GM23338 (cell line): ENCODE measurements around the gene ICE1. TPM values are rescaled to one million over a fixed set of nuclear protein-coding genes. Genes with fewer than 3 reads are reported as not detected.

ENCODE experiments used
- ATAC-seq: fragments of 200-7000 bp; cut with Tn5 transposase; 3 replicates; pipeline ENCODE4 v1.9.1; 2020
- DNase-seq: peaks from one replicate; pipeline ENCODE4 v3.0.0-alpha.2; 2015; ENCODE audit warnings: low spot score
- H2AFZ ChIP-seq: fragments of 200-600 bp; sonication (generic); 2 replicates; pipeline ENCODE4 v1.8.0; 2016; ENCODE audit warnings: antibody characterized with exemption, mild to moderate bottlenecking, moderate library complexity
- H3F3A ChIP-seq: fragments of 200-600 bp; sonication (generic); replicated peaks from 2 replicates; pipeline ENCODE4 v1.8.0; 2017; ENCODE audit warnings: antibody characterized with exemption, mixed run types, low read depth
- H3K27ac ChIP-seq: fragments of 200-600 bp; sonication (generic); 2 replicates; pipeline ENCODE4 v1.6.1; 2016; ENCODE audit warnings: low read depth
- H3K27me3 ChIP-seq: fragments of 200-600 bp; sonication (generic); 2 replicates; pipeline ENCODE4 v1.8.0; 2016; ENCODE audit warnings: mild to moderate bottlenecking, mixed run types, moderate library complexity; ENCODE audit not compliant: insufficient read depth
- H3K36me3 ChIP-seq: fragments of 200-600 bp; sonication (generic); 2 replicates; pipeline ENCODE4 v1.8.0; 2016; ENCODE audit warnings: mild to moderate bottlenecking; ENCODE audit not compliant: insufficient read depth
- H3K4me1 ChIP-seq: fragments of 200-600 bp; sonication (generic); 2 replicates; pipeline ENCODE4 v1.8.0; 2016; ENCODE audit warnings: mild to moderate bottlenecking, moderate library complexity; ENCODE audit not compliant: insufficient read depth
- H3K4me2 ChIP-seq: fragments of 200-600 bp; sonication (generic); 2 replicates; pipeline ENCODE4 v1.7.1; 2017; ENCODE audit warnings: mixed run types
- H3K4me3 ChIP-seq: fragments of 200-600 bp; sonication (generic); 2 replicates; pipeline ENCODE4 v1.6.1; 2016; ENCODE audit warnings: mixed run types
- H3K79me2 ChIP-seq: fragments of 200-600 bp; sonication (generic); replicated peaks from 2 replicates; pipeline ENCODE4 v1.8.0; 2017; ENCODE audit warnings: mild to moderate bottlenecking; ENCODE audit not compliant: insufficient read depth
- H3K9me2 ChIP-seq: fragments of 200-600 bp; sonication (generic); 2 replicates; pipeline ENCODE4 v1.8.0; 2017; ENCODE audit not compliant: insufficient read depth
- H4K20me1 ChIP-seq: fragments of 200-600 bp; sonication (generic); replicated peaks from 2 replicates; pipeline ENCODE4 v1.8.0; 2017; ENCODE audit warnings: mild to moderate bottlenecking; ENCODE audit not compliant: insufficient read depth
- H3K27ac Mint-ChIP-seq: 2 replicates; pipeline ENCODE4 v1.8.0; 2020; ENCODE audit warnings: inconsistent platforms, mild to moderate bottlenecking, moderate library complexity, mixed read lengths
- H3K27me3 Mint-ChIP-seq: 3 replicates; pipeline ENCODE4 v1.8.0; 2022; ENCODE audit warnings: low read depth, mild to moderate bottlenecking, moderate library complexity, mixed read lengths, inconsistent platforms; ENCODE audit not compliant: insufficient read depth, poor library complexity
- H3K36me3 Mint-ChIP-seq: 3 replicates; pipeline ENCODE4 v1.8.0; 2021; ENCODE audit warnings: low read depth, mild to moderate bottlenecking, inconsistent platforms, moderate library complexity, mixed read lengths
- H3K4me1 Mint-ChIP-seq: 3 replicates; pipeline ENCODE4 v1.8.0; 2020; ENCODE audit warnings: mild to moderate bottlenecking, inconsistent platforms, mixed read lengths
- H3K4me3 Mint-ChIP-seq: 3 replicates; pipeline ENCODE4 v1.8.0; 2021; ENCODE audit warnings: moderate library complexity, mild to moderate bottlenecking, inconsistent platforms, mixed read lengths
- H3K9me3 Mint-ChIP-seq: 3 replicates; pipeline ENCODE4 v1.8.0; 2020; ENCODE audit warnings: moderate library complexity, mild to moderate bottlenecking, inconsistent platforms, mixed read lengths
- CREB1 ChIP-seq: fragments of 250-450 bp; sonication (Bioruptor Pico); IDR thresholded peaks from 2 replicates; pipeline ENCODE4 v1.5.0; 2020; ENCODE audit warnings: low read depth, mild to moderate bottlenecking, moderate library complexity
- CTCF ChIP-seq, 2 experiments: fragments of 200-600 bp in 1 of 2; sonication (generic) in 1 of 2; conservative IDR thresholded peaks; 2 replicates each; pipeline versions ENCODE4 v1.5.1 to v1.6.1; 2016 to 2017; ENCODE audit warnings: antibody characterized with exemption in 2 of 2, low read depth in 2 of 2, mild to moderate bottlenecking in 2 of 2, moderate library complexity in 1 of 2
- ETS1 ChIP-seq: IDR thresholded peaks from 2 replicates; pipeline ENCODE4 v1.6.1; 2016; ENCODE audit warnings: antibody characterized with exemption
- EZH2 ChIP-seq: fragments of 200-600 bp; sonication (generic); IDR thresholded peaks from one replicate; pipeline ENCODE4 v1.8.0; 2017; ENCODE audit warnings: antibody characterized with exemption, mild to moderate bottlenecking, low read depth; ENCODE audit not compliant: unreplicated experiment
- EZH2phosphoT487 ChIP-seq: fragments of 200-600 bp; sonication (generic); IDR thresholded peaks from one replicate; pipeline ENCODE4 v1.8.1; 2018; ENCODE audit warnings: antibody characterized with exemption; ENCODE audit not compliant: unreplicated experiment
- JUNB ChIP-seq: IDR thresholded peaks from one replicate; pipeline ENCODE4 v1.6.1; 2016; ENCODE audit warnings: antibody characterized with exemption; ENCODE audit not compliant: unreplicated experiment
- NANOG ChIP-seq: IDR thresholded peaks from 2 replicates; pipeline ENCODE4 v1.6.1; 2016; ENCODE audit warnings: antibody characterized with exemption, borderline replicate concordance
- POLR2AphosphoS5 ChIP-seq: IDR thresholded peaks from 2 replicates; pipeline ENCODE4 v1.6.1; 2016; ENCODE audit warnings: antibody characterized with exemption, low read depth
- STAT1 ChIP-seq: IDR thresholded peaks from one replicate; pipeline ENCODE4 v1.6.1; 2016; ENCODE audit warnings: antibody characterized with exemption; ENCODE audit not compliant: unreplicated experiment
- ZNF114 ChIP-seq: fragments of 250-450 bp; sonication (Bioruptor Pico); IDR thresholded peaks from 2 replicates; pipeline ENCODE4 v1.5.0; 2020; ENCODE audit warnings: mild to moderate bottlenecking, moderate library complexity
- ZNF331 ChIP-seq: fragments of 250-450 bp; sonication (Bioruptor Pico); IDR thresholded peaks from 2 replicates; pipeline ENCODE4 v1.5.0; 2020; ENCODE audit warnings: low read depth, mild to moderate bottlenecking, moderate library complexity
- ZNF462 ChIP-seq: fragments of 250-450 bp; sonication (Bioruptor Pico); IDR thresholded peaks from 2 replicates; pipeline ENCODE4 v1.5.0; 2020; ENCODE audit warnings: mild to moderate bottlenecking, moderate library complexity
- polyA plus RNA-seq: library from polyadenylated mRNA; unstranded; fragments of >200 nt; fragmentation: Nextera tagmentation; extraction: Ambion mirVana; gene quantifications from 2 replicates; pipeline ENCODE4 v1.2.1, GENCODE V29; 2016
- total RNA-seq: library from RNA; depleted of rRNA; stranded (reverse); fragments of >200 nt; shearing (Covaris generic); gene quantifications from 2 replicates; pipeline ENCODE4 v1.2.3, GENCODE V29; 2014
- TF ChIP-seq, protein P1 (sequence below): IDR thresholded peaks from one replicate; pipeline ENCODE4 v1.6.1; 2018; ENCODE audit warnings: antibody characterized with exemption; ENCODE audit not compliant: unreplicated experiment

ICE1 gene
- total and polyA plus RNA-seq, 2 experiments from 2014 or later: 59.5 to 65.1 TPM

GRCh38 chr5:5423586-5423985, 1.1 kb downstream of the ICE1 start:
- peaks cover 29% of the 10 kb centered on the region for H3K4me1 ChIP-seq
- H3K27ac ChIP-seq: no peak overlapping the region
- H3K9me2 ChIP-seq: no peaks in the 10 kb centered on the region
- no peaks in the 10 kb centered on the region for H3K9me3 Mint-ChIP-seq
- no peak overlapping the region for H3K4me3 Mint-ChIP-seq
- peaks cover 14% of the 10 kb centered on the region for H3K27me3 Mint-ChIP-seq
- peaks cover 40% of the 10 kb centered on the region for H4K20me1 ChIP-seq
- no peak for TF ChIP-seq CTCF (conservative IDR thresholded peaks at IDR 0.05; ENCODE audit: low read depth in 2 of 2)
- no peak for TF ChIP-seq STAT1
- TF ChIP-seq ZNF114 (CRISPR knock-in tag): no peak
- TF ChIP-seq ZNF331 (CRISPR knock-in tag): no peak
- no peak for TF ChIP-seq EZH2phosphoT487
- no peak for TF ChIP-seq EZH2
- TF ChIP-seq ETS1: no peak
- TF ChIP-seq NANOG: no peak
- TF ChIP-seq, protein P1, sequence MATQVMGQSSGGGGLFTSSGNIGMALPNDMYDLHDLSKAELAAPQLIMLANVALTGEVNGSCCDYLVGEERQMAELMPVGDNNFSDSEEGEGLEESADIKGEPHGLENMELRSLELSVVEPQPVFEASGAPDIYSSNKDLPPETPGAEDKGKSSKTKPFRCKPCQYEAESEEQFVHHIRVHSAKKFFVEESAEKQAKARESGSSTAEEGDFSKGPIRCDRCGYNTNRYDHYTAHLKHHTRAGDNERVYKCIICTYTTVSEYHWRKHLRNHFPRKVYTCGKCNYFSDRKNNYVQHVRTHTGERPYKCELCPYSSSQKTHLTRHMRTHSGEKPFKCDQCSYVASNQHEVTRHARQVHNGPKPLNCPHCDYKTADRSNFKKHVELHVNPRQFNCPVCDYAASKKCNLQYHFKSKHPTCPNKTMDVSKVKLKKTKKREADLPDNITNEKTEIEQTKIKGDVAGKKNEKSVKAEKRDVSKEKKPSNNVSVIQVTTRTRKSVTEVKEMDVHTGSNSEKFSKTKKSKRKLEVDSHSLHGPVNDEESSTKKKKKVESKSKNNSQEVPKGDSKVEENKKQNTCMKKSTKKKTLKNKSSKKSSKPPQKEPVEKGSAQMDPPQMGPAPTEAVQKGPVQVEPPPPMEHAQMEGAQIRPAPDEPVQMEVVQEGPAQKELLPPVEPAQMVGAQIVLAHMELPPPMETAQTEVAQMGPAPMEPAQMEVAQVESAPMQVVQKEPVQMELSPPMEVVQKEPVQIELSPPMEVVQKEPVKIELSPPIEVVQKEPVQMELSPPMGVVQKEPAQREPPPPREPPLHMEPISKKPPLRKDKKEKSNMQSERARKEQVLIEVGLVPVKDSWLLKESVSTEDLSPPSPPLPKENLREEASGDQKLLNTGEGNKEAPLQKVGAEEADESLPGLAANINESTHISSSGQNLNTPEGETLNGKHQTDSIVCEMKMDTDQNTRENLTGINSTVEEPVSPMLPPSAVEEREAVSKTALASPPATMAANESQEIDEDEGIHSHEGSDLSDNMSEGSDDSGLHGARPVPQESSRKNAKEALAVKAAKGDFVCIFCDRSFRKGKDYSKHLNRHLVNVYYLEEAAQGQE: no peak
- no peak for TF ChIP-seq JUNB
- TF ChIP-seq POLR2AphosphoS5: no peak
- no peak for TF ChIP-seq ZNF462
- TF ChIP-seq CREB1: no peak
- H3K36me3 Mint-ChIP-seq: no peaks in the 10 kb centered on the region
- no peak overlapping the region for H2AFZ ChIP-seq
- H3F3A ChIP-seq: peaks cover 5% of the 10 kb centered on the region; the same call in 1 of the 2 replicates
- H3K36me3 ChIP-seq: no peaks in the 10 kb centered on the region
- H3K4me2 ChIP-seq: peak overlapping the region; percentile 97
- H3K79me2 ChIP-seq: peaks cover 60% of the 10 kb centered on the region
- H3K4me1 Mint-ChIP-seq: peaks cover 24% of the 10 kb centered on the region
- no peaks in the 10 kb centered on the region for H3K27me3 ChIP-seq
- no peak overlapping the region for H3K27ac Mint-ChIP-seq
- ATAC-seq (no peak), DNase-seq (no peak)
- H3K4me3 ChIP-seq: peak overlapping the region; percentile 95
